Measurements from ENCODE around the gene UMODL1.

DNA sequence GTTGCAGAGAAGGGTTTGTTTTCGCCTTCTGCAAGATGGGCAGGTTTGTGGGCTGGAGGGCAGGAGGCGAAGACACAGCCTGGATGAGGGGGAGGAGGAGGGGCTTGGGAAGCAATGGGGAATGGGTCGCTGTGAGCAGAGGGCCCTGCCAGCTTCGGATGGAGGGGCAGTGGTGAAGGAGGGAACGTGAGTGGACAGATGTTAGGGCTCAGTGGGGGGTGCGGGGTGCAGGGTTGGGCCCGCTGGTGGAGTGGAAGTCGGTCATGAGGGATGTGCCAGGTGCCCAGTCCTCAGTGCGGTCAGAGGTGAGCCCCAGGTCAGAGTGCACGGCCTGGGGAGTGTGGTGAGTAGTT is 92.4 kb downstream of the UMODL1 start:
- TF ChIP-seq POLR2A (IDR thresholded peaks at IDR 0.05; ENCODE audit: low read depth, low read length) (no peak), POLR2AphosphoS5 (IDR thresholded peaks at IDR 0.05; ENCODE audit: insufficient read depth, low read depth, low read length) (no peak), EZH2 (IDR thresholded peaks at IDR 0.05; ENCODE audit: borderline replicate concordance, low read depth, low read length, severe bottlenecking) (no peak), FOS (IDR thresholded peaks at IDR 0.05; ENCODE audit: borderline replicate concordance, insufficient read depth, low read length) (no peak)
- TF ChIP-seq, protein P1, sequence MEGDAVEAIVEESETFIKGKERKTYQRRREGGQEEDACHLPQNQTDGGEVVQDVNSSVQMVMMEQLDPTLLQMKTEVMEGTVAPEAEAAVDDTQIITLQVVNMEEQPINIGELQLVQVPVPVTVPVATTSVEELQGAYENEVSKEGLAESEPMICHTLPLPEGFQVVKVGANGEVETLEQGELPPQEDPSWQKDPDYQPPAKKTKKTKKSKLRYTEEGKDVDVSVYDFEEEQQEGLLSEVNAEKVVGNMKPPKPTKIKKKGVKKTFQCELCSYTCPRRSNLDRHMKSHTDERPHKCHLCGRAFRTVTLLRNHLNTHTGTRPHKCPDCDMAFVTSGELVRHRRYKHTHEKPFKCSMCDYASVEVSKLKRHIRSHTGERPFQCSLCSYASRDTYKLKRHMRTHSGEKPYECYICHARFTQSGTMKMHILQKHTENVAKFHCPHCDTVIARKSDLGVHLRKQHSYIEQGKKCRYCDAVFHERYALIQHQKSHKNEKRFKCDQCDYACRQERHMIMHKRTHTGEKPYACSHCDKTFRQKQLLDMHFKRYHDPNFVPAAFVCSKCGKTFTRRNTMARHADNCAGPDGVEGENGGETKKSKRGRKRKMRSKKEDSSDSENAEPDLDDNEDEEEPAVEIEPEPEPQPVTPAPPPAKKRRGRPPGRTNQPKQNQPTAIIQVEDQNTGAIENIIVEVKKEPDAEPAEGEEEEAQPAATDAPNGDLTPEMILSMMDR (IDR thresholded peaks at IDR 0.05; ENCODE audit: extremely low read depth in 1 of 2, insufficient read depth in 1 of 2, low read depth in 1 of 2, low read length in 2 of 2), result no peak

All from endothelial cell of umbilical vein (primary cell).